Gastrocnemius medialis (tissue), 4 donors: ENCODE measurements around the gene PRKCH. TPM values are rescaled to one million over a fixed set of nuclear protein-coding genes. Genes with fewer than 3 reads are reported as not detected.
A peak's percentile ranks its signal among the peaks of the same experiment; 100 is the strongest.
"Not testable (repeated sequence)": the region's sequence is repeated elsewhere in the genome, so short reads cannot be mapped to it uniquely, and the experiment has no call there.

ENCODE experiments used
- ATAC-seq, 2 donors: fragments of 150-250 bp; one replicate each; pipeline ENCODE4 v1.9.1; 2016
- DNase-seq, 2 donors: peaks; one replicate each; pipeline ENCODE4 v3.0.0-alpha.2; 2019
- H3K27ac ChIP-seq, 4 donors: fragments of 200-600 bp; sonication (generic); 1 replicate in 1 of 4; 2 replicates in 3 of 4; pipeline ENCODE4 v1.5.1; 2016 to 2018; ENCODE audit warnings: mild to moderate bottlenecking in 2 of 4, moderate library complexity in 1 of 4
- H3K27me3 ChIP-seq, 3 donors: fragments of 200-600 bp; sonication (generic) in 2 of 3; 1 replicate in 1 of 3; 2 replicates in 2 of 3; pipeline versions ENCODE4 v1.5.1 to v1.6.0; 2016 to 2019; ENCODE audit warnings: mild to moderate bottlenecking in 1 of 3, moderate library complexity in 1 of 3
- H3K36me3 ChIP-seq, 2 donors: fragments of 200-600 bp; sonication (generic) in 1 of 2; one replicate each; pipeline ENCODE4 v1.5.1; 2017 to 2018
- H3K4me1 ChIP-seq, 2 donors: fragments of 200-600 bp; sonication (generic) in 1 of 2; one replicate each; pipeline ENCODE4 v1.5.1; 2016 to 2017; ENCODE audit warnings: mild to moderate bottlenecking in 2 of 2
- H3K4me3 ChIP-seq, 4 donors: fragments of 200-600 bp; sonication (generic) in 3 of 4; 1 replicate in 1 of 4; 2 replicates in 3 of 4; pipeline ENCODE4 v1.5.1; 2016 to 2019; ENCODE audit warnings: mild to moderate bottlenecking in 2 of 4
- H3K9me3 ChIP-seq, 3 donors: fragments of 200-600 bp; sonication (generic) in 2 of 3; 1 replicate in 1 of 3; 2 replicates in 2 of 3; pipeline ENCODE4 v1.5.1; 2016 to 2019
- POLR2A ChIP-seq, 2 donors: fragments of 450-650 bp; IDR thresholded peaks; one replicate each; pipeline ENCODE4 v1.6.1; 2017; ENCODE audit warnings: antibody characterized with exemption in 2 of 2, mild to moderate bottlenecking in 2 of 2, moderate library complexity in 2 of 2
- in situ Hi-C, 4 donors: fragments of 200-750 bp; cut with MboI; loops; one replicate each; pipeline versions ENCODE4 v1.15.0 to v1.8.0; 2017; ENCODE audit warnings: low sequenced_read_pairs in 4 of 4
- intact Hi-C: fragments of 100-400 bp; cut with DNase I; formaldehyde crosslinking; loops from one replicate; pipeline ENCODE4 v1.15.1; 2023; ENCODE audit warnings: low total_unique reads
- total RNA-seq, 4 donors: library from RNA; depleted of rRNA; stranded (reverse); fragments of >200 nt; gene quantifications; one replicate each; pipeline versions ENCODE4 v1.1.0 to v1.2.3, GENCODE V29; 2016
- TF ChIP-seq, protein P1 (sequence below), 5 experiments: fragments of 450-650 bp in 3 of 5; fragments of 200-600 bp in 2 of 5; sonication (generic) in 2 of 5; IDR thresholded peaks in 4 of 5; conservative IDR thresholded peaks in 1 of 5; 1 replicate in 4 of 5; 2 replicates in 1 of 5; pipeline ENCODE4 v1.5.1; 2016 to 2019; ENCODE audit warnings: antibody characterized with exemption in 5 of 5, mild to moderate bottlenecking in 3 of 5, moderate library complexity in 3 of 5

Gene PRKCH
- total RNA-seq, 4 donors from 2014 or later, result 11.3 to 32.4 (median 16.6) TPM

GRCh38 chr14:61463664-61464285 is 142.4 kb downstream of the PRKCH start:
- Histone ChIP-seq H3K4me3 (no peak overlapping the region), H3K27ac (no peak overlapping the region), H3K4me1 (peaks cover 0 to 6% of the 10 kb centered on the region in 2 donors), H3K27me3 (no peaks in the 10 kb centered on the region), H3K36me3 (no peaks in the 10 kb centered on the region), H3K9me3 (no peaks in the 10 kb centered on the region)
- intact Hi-C loops, result loop anchor here (2.0 to 5.0 kb wide), 2 partner anchors 267 to 664 kb away; no protein-coding TSS in a partner anchor
- DNase-seq, result no peak
- TF ChIP-seq POLR2A (IDR thresholded peaks at IDR 0.05), result no peak
- TF ChIP-seq, protein P1, sequence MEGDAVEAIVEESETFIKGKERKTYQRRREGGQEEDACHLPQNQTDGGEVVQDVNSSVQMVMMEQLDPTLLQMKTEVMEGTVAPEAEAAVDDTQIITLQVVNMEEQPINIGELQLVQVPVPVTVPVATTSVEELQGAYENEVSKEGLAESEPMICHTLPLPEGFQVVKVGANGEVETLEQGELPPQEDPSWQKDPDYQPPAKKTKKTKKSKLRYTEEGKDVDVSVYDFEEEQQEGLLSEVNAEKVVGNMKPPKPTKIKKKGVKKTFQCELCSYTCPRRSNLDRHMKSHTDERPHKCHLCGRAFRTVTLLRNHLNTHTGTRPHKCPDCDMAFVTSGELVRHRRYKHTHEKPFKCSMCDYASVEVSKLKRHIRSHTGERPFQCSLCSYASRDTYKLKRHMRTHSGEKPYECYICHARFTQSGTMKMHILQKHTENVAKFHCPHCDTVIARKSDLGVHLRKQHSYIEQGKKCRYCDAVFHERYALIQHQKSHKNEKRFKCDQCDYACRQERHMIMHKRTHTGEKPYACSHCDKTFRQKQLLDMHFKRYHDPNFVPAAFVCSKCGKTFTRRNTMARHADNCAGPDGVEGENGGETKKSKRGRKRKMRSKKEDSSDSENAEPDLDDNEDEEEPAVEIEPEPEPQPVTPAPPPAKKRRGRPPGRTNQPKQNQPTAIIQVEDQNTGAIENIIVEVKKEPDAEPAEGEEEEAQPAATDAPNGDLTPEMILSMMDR (IDR thresholded peaks at IDR 0.05 in 4 of 5, conservative IDR thresholded peaks at IDR 0.05 in 1 of 5), result no peak
- ATAC-seq, result no peak
- in situ Hi-C loops, result loop anchor here (5.0 to 25.0 kb wide), 6 partner anchors 261 to 674 kb away; no protein-coding TSS in a partner anchor

- in situ Hi-C loops, result loop anchor here (5.0 to 25.0 kb wide), 6 partner anchors 260 to 673 kb away; no protein-coding TSS in a partner anchor
- not testable (repeated sequence) for H3K27me3 ChIP-seq, H3K4me1 ChIP-seq
Measured at GRCh38 chr14:61464539-61465320, 143.4 kb downstream of the PRKCH start.

GRCh38 chr14:61466249-61466904 is 145.0 kb downstream of the PRKCH start:
- no peak overlapping the region for H3K27ac ChIP-seq

More at GRCh38 chr14:61464539-61465320, 143.4 kb downstream of the PRKCH start:
- H3K4me3 ChIP-seq, ATAC-seq, H3K36me3 ChIP-seq, H3K27ac ChIP-seq, H3K9me3 ChIP-seq, DNase-seq: not testable (repeated sequence)
- intact Hi-C loops, result loop anchor here (5.0 kb wide), 1 partner anchor 663 kb away; no protein-coding TSS in a partner anchor

GRCh38 chr14:61466905-61467280 is 145.5 kb downstream of the PRKCH start:
- DNase-seq, result no peak
- no peak for TF ChIP-seq POLR2A (IDR thresholded peaks at IDR 0.05)
- TF ChIP-seq, protein P1 (IDR thresholded peaks at IDR 0.05 in 4 of 5, conservative IDR thresholded peaks at IDR 0.05 in 1 of 5), result no peak
- H3K36me3 ChIP-seq, result no peaks in the 10 kb centered on the region
- no peak overlapping the region for H3K4me3 ChIP-seq
- no peaks in the 10 kb centered on the region for H3K27me3 ChIP-seq
- in situ Hi-C loops (loop anchor here in 3 of 4 donors (10.0 to 25.0 kb wide), 5 partner anchors 258 to 670 kb away; no protein-coding TSS in a partner anchor), intact Hi-C loops (no loop called here)
- no peaks in the 10 kb centered on the region for H3K9me3 ChIP-seq
- no peak for ATAC-seq
- no peak overlapping the region for H3K27ac ChIP-seq
- peaks cover 7 to 30% of the 10 kb centered on the region in 2 donors for H3K4me1 ChIP-seq

More at GRCh38 chr14:61466249-61466904, 145.0 kb downstream of the PRKCH start:
- no peaks in the 10 kb centered on the region for H3K9me3 ChIP-seq
- DNase-seq (peak in 1 of 2 donors; percentile 36), ATAC-seq (peak; percentile 72)
- no peak for TF ChIP-seq POLR2A (IDR thresholded peaks at IDR 0.05)
- TF ChIP-seq, protein P1 (IDR thresholded peaks at IDR 0.05 in 4 of 5, conservative IDR thresholded peaks at IDR 0.05 in 1 of 5), result no peak
- in situ Hi-C loops, result loop anchor here in 3 of 4 donors (10.0 to 25.0 kb wide), 5 partner anchors 258 to 671 kb away; no protein-coding TSS in a partner anchor
- intact Hi-C loops, result no loop called here
- H3K36me3 ChIP-seq, result no peaks in the 10 kb centered on the region
- H3K27me3 ChIP-seq, result no peaks in the 10 kb centered on the region
- H3K4me3 ChIP-seq, result no peak overlapping the region
- H3K4me1 ChIP-seq, result peaks cover 2 to 25% of the 10 kb centered on the region in 2 donors
